ENCODE results near the gene FZR1.
A peak's percentile ranks its signal among the peaks of the same experiment; 100 is the strongest.
"Not testable (repeated sequence)": the region's sequence is repeated elsewhere in the genome, so short reads cannot be mapped to it uniquely, and the experiment has no call there.

FZR1 gene

DNA sequence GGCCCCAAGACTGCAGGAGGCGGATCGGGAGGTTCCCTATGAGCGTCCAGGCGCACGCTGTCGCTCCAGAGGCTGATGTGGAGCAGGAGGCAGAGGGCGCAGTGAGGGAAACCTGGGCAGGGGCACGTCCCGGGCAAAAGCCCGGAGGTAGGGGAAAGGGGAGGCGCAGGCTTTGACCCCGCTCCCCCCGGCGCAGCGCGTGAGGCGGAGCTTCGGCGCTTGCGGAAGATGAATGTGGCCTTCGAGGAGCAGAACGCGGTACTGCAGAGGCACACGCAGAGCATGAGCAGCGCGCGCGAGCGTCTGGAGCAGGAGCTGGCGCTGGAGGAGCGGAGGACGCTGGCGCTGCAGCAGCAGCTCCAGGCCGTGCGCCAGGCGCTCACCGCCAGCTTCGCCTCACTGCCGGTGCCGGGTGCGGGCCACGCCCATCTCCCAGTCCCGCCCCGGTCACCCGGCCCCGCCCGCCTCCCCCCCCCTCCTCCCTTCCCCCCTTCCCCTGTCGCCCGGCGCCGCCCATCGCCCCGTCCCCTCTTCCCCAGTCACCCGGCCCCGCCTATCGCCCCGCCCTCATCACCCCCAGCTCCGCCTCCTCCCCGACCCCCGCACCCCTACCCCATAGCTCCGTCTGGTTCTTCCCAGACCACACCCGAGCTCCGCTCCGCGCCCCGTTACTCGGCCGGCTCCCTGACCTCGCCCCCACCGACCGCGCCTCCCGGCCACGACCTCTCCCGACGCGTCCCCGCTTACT lies 70.8 kb downstream of the FZR1 start:
- DNase-seq = no peak

DNA sequence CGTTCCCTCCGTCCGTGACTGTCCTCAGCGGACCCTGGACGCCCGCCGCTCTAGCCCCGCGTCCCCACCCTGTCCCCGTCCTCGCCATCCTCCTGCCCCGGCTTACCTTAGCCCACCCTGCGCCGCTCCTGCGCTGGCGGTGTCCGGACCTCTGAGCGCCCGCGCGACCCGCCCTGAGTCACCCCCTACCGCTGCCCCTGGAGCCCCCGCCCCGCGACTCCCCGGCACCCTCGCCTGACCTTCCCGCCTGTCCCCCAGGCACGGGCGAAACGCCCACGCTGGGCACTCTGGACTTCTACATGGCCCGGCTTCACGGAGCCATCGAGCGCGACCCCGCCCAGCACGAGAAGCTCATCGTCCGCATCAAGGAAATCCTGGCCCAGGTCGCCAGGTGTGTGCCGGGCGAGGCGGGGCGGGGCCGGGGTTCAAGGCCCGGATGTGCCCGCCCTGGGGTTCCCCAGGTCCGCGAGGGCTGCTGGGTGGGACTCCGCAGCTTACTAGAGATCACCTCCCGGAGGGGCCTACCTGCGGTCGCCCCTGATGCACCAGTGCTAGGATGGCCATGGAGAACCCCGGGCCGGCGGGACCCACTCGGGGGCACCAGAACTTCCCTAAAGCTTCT lies 71.7 kb downstream of the FZR1 start:
- no peak for DNase-seq

DNA sequence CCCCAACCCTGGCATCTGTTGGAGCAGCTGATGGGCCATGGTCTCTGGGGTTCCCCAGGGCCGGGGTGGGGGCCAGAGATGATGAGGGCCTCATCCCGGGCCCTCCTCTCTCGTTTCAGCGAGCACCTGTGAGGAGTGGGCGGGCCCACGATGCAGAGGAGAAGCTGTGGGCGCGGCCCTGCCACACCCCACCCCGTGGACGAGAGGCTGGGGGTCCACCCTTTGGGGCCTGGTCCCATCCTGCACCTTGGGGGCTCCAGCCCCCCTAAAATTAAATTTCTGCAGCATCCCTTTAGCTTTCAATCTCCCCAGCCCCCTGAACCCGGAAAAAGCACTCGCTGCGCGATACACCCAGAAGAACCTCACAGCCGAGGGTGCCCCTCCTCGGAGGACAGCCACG lies 72.3 kb downstream of the FZR1 start:
- DNase-seq = no peak

DNA sequence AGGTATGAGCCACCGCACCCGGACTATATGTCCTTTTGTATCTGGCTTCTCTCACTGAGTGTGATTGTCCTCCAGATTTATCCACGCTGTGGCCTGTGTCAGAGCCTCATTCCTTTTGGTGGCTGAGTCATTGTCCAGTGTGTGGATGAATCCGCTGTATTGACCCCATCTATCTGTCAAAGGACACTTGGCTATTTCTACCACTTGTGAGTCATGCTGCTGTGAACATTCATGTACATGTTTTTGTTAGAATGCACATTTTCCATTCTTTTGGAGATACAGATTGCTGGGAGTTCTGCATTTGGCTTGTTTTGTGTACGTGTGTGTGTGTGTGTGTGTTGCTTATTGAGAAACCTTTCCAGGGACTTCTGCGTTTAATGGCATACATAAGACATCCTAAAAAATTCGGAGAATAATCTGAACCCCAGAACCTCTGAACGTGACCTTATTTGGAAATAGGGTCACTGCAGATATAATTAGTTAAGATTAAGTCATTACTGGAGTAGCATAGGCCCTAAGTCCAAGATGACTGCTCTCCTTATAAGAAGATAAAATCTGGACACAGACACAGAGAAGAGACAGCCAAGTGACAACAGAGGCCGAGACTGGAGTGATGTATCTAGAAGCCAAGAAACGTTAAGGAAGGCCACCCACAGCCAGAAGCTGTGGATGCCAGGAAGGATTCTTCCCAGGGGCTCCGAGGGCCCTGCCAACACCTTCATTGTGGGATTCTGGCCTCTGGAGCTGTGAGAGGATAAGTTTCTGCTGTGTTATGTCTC lies 74.2 kb downstream of the FZR1 start:
- no peak for DNase-seq

DNA sequence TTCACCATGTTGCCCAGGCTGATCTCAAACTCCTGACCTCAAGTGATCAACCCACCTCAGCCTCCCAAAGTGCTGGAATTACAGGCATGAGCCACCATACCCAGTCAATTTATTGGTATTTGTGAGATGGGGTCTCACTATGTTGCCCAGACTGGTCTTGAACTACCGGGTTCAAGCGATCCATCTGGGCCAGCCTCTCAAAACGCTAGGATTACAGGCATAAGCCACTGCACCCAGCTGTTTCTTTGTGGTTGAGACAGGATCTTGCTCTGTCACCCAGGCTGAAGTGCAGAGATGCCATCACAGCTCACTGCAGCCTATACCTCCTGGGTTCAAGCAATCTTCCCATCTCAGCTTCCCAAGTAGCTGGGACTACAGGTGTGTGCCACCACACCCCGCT lies 75.7 kb downstream of the FZR1 start:
- not testable (repeated sequence) for DNase-seq

DNA sequence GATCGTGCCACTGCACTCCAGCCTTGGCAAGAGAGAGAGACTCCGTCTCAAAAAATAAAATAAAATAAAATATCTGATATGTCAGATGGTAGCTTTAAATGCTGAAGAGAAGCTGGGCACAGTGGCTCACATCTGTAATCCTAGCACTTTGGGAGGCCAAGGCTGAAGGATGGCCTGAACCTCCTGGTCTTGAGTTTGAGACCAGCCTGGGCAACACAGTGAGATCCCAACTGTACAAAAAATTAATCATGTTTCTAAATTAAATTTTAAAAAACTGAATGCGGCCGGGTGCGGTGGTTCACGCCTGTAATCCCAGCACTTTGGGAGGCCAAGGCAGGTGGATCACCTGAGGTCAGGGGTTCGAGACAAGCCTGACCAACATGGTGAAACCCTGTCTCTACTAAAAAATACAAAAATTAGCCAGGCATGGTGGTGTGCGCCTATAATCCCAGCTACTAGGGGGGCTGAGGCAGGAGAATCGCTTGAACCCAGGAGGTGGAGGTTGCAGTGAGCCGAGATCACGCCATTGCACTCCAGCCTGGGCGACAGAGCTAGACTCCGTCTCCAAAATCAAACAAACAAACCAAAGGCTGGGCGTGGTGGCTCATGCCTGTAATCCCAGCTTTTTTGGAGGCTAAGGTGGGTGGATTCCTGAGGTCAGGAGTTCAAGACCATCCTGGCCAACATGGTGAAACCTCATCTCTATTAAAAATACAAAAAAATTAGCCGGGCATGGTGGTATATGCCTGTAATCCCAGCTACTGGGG lies 78.1 kb downstream of the FZR1 start:
- not testable (repeated sequence) for DNase-seq

DNA sequence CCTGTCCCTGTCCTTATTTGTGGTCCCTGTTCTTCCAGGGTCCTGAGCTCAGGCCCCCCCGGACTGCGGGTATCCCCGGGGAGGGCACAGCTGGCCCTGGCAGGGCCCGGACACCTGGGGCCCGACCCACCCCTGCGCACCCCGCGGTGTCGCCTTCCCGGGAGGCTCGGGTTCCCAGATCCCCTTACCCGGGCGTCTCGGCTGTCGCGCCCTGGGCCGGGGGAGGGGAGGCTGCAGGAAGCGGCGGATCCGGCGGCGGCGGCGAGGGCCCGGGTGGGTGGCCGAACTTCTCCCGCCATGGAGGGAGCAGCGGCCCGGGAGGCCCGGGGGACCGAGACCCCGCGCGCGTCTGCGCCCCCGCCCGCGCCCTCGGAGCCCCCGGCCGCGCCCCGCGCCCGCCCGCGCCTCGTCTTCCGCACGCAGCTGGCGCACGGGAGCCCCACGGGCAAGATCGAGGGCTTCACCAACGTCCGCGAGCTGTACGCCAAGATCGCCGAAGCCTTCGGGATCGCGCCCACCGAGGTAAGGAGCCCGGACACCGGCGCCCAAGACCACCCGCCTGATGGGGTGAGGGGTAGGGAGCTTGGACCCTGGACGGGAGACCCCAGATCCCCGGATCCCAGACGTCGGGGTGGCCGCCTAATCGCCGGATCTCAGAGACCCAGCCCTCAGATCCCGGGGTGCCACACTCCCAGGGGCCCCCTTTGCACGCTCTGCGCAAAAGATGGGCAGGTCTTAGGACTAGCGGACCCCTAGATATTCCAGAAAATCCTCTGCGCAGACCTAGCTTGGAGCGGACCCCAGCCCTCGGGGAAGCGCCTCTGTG lies 79.4 kb downstream of the FZR1 start, which contains the start of gene GIPC3:
Gene GIPC3, plus strand, starts transcription at position 178 of the 826 bp plus-strand sequence. Its CDS starts 120 bp downstream, at position 298.
- no peak for DNase-seq

DNA sequence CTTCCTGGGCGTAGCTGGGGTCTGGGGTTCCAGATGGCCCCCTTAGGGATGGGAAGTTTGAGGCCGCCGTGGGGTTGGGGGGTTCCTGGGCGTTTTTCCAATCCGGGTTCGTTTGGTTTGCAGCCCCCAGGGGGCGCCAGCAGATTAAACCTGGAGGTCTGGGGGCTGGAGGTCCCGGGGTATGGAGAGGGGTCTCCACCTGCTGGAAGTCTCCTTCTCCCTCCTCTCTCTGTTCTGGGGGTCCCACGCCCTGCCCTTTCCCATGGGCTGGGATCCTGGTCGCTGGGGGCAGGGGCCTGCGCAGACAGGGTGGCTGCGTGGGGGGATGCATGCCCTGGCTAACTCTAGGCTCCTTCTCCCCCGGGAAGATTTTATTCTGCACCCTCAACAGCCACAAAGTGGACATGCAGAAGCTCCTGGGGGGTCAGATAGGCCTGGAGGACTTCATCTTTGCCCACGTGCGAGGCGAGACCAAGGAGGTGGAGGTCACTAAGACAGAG lies 80.1 kb downstream of the FZR1 start:
- peak; percentile 35 for DNase-seq

DNA sequence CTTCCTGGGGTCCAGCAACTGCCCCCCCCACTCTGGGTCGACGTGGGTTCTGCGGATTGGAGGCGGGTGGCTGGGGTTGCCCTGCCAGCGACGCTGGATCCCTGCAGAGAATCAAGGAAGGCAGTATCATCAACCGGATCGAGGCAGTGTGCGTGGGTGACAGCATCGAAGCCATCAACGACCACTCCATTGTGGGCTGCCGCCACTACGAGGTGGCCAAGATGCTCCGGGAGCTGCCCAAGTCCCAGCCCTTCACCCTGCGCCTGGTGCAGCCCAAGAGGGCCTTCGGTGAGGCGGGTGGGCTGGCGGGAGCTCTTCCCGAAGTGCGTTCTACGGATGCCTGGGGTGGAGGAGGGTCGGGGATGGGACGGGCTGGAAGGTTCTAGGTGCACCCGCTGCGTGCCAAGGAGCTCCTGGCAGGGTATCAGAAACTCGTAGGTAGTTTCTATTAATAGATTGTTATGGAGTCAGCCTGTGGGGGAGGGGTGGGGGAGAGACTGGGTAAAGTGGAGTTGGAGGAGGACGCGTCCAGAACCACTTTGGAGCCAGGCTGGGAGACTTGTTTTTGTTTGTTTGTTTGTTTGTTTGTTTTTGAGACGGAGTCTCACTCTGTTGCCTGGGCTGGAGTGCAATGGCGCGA lies 80.7 kb downstream of the FZR1 start:
- no peak for DNase-seq
